ENCODE results near the gene RGR.

RGR gene, protein sequence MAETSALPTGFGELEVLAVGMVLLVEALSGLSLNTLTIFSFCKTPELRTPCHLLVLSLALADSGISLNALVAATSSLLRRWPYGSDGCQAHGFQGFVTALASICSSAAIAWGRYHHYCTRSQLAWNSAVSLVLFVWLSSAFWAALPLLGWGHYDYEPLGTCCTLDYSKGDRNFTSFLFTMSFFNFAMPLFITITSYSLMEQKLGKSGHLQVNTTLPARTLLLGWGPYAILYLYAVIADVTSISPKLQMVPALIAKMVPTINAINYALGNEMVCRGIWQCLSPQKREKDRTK

DNA sequence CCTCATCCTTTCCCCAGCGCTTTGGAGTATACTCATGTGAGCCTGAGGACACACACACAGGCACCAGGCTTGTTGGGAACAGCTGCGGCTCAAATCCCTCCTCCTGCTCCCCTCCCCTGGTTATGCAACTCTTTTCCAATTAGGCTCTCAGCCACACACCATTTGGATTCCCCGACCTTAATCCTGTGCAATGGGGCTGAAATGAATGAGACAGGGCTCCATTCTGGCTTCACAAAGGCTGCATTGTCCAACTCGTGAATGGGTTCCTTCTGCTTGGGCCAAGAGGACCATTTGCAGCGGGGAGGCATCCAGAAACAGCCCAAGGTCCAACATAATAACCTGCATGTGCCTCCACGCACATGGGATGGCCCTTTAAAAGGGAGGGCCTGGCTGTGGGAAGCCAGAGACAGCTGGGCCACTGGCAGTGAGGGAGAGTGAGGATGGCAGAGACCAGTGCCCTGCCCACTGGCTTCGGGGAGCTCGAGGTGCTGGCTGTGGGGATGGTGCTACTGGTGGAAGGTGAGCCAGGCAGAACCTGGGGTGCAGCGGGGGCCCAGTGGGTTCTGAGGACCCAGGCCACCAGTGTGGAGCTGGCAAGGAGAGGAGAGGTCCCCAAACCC is at the start of gene RGR:
Gene RGR (plus strand): TSS at position 403 of the 620 bp plus-strand sequence. CDS start 38 bp downstream, at position 441.
- FAIRE-seq (no peak), DNase-seq (ENCODE audit: insufficient read length, low spot score) (no peak)
- no peak for TF ChIP-seq POLR2A (IDR thresholded peaks at IDR 0.05; ENCODE audit: low read depth, low read length)

DNA sequence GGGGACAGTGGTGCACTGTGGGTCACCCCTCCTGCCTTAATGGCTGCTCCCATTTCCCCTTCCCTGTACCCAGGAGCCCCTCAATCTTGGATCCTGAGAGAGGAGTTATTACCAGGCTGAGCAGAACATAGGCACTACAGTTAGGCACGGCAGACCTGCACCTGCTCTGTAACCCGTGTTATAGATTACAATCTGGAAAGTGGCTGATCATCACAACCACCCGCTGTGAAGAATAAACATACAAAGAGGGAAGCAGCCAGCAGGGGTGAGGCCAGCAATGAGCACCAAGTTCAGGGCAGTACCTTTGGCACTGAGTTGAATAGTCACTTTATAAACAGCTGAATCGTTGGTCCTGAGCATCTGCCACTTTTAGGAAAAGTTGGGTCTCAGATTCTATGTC is 48.8 kb upstream of the RGR start:
- TF ChIP-seq POLR2A (IDR thresholded peaks at IDR 0.05; ENCODE audit: low read depth, low read length) = no peak
- FAIRE-seq (no peak), DNase-seq (ENCODE audit: insufficient read length, low spot score) (peak; percentile 68)

DNA sequence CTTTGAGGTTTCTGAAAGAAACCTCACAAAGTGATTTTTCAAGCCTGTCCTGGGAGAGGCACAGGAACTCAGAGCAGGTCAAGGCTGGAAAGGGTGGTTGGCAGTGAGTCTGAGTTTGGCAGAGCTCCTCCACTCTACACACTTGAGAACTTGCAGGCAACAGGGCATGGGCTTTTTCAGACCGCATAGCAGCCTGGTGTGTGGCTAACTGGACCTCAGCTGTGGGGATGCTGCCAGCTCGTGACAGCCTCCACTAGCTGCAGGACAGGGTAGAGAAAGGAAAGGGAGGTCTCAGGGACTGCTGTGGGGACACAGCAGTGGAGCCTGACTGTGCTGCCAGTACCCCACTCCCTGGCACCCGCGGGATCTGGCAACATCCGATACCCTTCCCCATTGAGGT is 47.9 kb upstream of the RGR start:
- FAIRE-seq = no peak
- DNase-seq (ENCODE audit: insufficient read length, low spot score) = no peak
- no peak for TF ChIP-seq POLR2A (IDR thresholded peaks at IDR 0.05; ENCODE audit: low read depth, low read length)

DNA sequence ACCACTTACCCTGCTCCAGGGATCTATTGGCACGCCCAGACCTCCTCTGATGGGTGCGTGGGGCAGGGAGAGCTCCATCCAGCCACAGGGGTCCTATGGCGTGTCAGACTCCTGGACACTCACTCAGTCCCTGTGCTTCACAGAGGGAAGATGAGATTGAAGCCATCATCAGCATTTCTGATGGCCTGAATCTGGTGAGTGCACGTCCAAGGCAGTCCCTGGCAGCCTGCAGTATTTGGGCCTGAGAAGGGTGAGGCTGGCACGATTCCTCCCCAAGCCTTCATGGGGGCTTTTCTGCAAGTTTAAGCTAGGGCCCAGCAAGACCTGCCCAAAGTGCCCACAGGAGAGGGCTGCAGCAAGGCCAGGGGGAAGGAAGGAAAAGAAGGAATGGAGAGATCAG is 47.2 kb upstream of the RGR start:
- FAIRE-seq = no peak
- no peak for TF ChIP-seq POLR2A (IDR thresholded peaks at IDR 0.05; ENCODE audit: low read depth, low read length)
- DNase-seq (ENCODE audit: insufficient read length, low spot score) = no peak

DNA sequence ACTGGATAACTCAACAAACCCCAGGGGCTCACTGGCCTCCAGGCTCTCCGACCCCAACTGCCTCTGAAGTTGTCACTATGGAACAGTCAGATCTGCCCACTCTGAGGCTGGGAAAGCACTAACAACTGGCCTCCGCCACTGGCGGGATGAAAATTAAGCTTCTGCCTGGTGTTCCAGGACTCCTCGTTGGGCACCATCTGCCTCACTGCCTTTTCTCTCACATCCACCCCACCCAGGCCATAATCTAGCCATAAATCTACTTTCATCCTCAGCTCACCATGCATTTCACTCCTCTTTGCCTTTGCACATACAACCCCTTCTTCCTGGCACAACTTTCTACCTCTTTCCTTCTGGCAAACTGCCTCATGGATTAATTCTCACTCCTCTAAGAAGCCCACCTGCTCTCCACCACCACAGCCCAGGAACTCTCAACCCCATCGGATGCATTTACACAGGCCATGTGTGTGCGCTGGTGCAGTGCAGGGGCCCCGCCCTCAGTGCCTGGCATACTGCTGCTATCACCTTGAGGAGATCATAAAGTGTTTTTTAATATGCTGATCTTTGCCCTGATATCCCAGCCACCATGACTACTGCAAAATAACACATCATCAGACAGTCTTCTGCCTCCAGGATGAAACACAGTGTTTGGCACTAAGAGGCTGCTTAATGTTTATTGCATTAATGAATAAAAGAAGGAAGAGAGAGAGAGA is 46.5 kb upstream of the RGR start:
- TF ChIP-seq POLR2A (IDR thresholded peaks at IDR 0.05; ENCODE audit: low read depth, low read length) = no peak
- FAIRE-seq (no peak), DNase-seq (ENCODE audit: insufficient read length, low spot score) (no peak)

DNA sequence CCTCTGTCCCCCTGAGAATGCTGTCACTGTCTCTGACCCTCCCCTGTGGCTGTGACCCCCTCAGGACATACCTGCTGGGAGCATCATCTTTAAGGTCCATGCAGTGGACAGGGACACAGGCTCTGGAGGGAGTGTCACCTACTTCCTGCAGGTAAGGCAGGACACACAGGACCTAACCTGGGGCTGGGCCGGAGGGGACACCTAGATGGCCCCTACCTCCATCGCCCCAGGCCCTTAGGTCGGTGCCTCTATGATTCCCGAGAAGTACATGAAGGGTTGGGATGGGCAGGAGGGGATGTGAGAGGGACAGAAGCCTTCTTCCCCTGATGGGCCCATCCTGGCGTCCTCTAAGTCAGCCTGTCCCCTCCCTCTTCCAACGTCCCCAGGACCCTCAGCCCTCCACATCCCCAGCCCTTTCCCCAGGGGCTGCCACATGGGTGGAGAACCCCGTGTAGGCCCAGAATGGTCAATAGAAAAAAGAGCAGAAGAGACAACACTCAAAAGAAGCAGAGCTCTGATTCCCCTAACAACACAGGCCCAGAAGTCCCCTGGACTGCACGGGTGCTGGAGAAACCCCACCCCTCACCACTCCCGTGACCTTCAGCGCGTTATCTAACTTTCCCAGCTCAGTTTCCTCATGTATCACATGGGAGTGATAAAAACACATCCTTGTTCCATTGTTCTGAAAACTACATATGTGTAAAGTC is 44.2 kb upstream of the RGR start:
- no peak for TF ChIP-seq POLR2A (IDR thresholded peaks at IDR 0.05; ENCODE audit: low read depth, low read length)
- FAIRE-seq (no peak), DNase-seq (ENCODE audit: insufficient read length, low spot score) (no peak)

DNA sequence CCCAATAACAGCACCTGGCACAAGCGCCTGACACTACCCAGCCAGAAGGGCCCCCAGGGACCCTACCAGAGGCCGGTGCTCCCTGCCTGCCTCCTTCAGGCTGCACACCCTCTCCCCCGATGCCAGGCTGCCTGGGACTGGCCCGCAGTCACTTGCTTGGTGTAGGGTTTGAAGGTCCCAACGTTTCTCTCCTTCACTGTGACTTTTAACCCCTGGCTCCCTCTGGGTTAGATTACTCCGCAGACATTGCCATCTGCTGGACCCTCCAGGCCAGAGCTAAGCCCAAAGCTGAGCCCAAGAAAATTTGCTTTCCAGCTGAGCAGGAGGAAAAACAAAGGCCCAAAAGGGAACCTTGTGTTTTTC is 43.6 kb upstream of the RGR start:
- FAIRE-seq (no peak), DNase-seq (ENCODE audit: insufficient read length, low spot score) (no peak)
- no peak for TF ChIP-seq POLR2A (IDR thresholded peaks at IDR 0.05; ENCODE audit: low read depth, low read length)

DNA sequence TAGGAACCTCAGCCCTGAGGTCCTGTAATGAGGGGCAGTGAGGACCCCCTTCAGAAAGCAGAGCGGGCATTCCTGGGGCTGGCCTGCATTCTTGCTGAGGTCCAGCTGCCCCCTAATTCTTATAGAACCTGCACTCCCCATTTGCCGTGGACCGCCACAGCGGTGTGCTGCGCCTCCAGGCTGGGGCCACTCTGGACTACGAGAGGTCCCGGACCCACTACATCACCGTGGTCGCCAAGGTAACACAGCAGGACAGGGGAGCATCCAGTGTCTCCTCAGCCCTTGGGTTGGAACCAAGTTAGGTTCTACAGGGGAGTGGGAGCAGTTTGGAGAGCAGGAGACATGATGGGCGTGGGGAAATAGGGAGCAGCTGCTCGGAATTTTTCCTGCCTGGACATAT is 43.2 kb upstream of the RGR start:
- TF ChIP-seq POLR2A (IDR thresholded peaks at IDR 0.05; ENCODE audit: low read depth, low read length) = no peak

DNA sequence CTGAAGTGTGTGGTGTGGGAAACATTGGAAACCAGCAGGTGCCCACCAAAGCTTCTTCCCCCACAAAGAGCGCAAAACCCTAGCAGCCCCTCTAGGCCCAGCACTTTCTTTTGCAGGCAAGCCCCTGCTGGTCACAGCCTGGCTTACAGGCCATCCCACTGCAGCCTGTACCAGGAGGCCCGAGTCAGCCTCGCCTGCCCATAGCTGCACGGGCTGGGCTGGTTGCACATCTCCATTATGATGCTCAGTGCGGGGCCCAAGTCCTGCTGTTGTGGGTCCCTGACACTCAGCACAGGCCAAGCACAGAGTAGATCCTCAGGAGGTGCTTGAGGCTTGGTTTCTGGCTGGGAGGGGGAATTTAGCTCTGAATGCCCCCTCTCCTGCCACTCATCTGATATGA is 42.5 kb upstream of the RGR start:
- TF ChIP-seq POLR2A (IDR thresholded peaks at IDR 0.05; ENCODE audit: low read depth, low read length) = no peak
- FAIRE-seq (no peak), DNase-seq (ENCODE audit: insufficient read length, low spot score) (no peak)

More for the DNA sequence above, 43.2 kb upstream of the RGR start:
- DNase-seq (ENCODE audit: insufficient read length, low spot score) (no peak), FAIRE-seq (no peak)

DNA sequence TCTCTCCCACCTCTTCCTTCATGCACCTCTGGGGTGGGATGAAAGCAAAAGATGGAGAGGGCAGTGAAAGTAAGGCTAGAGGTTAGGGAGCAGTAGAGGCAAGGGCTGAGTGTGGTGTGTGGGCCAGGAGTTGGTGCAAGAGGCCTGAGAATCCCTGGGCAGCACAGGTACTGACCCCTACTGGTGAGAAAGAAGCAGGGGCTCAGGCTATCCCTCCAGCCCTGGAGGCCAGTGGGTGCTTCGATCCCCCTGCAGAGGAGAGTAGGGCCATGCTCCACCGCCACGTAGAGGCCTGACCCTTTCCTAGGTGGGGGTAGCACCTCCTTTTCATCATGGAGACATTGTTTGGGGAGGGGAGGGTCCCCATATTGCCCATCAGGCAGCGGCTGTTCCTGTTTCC is 40.7 kb upstream of the RGR start:
- TF ChIP-seq POLR2A (IDR thresholded peaks at IDR 0.05; ENCODE audit: low read depth, low read length) = no peak
- no peak for FAIRE-seq
- DNase-seq (ENCODE audit: insufficient read length, low spot score) = peak; percentile 41

DNA sequence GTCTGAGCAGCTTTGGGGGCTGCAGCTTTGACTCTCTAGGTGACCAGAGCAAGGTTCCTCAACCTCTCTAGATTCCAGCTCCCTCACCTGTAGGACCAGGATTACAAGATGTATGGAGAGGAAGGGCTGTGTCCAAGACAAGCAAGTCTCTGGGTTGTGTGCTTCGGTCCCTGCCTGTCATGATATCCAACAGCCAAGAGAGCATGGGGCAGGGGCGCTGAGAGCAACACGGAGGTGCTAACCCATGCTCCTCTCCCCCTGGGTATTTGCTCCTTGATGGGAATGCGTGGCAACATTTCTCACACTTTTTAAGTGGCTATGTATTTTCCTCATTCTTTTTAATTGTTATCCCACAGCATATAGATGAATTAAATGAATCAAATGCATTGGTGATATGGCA is 40.2 kb upstream of the RGR start:
- no peak for FAIRE-seq
- no peak for DNase-seq (ENCODE audit: insufficient read length, low spot score)
- no peak for TF ChIP-seq POLR2A (IDR thresholded peaks at IDR 0.05; ENCODE audit: low read depth, low read length)

DNA sequence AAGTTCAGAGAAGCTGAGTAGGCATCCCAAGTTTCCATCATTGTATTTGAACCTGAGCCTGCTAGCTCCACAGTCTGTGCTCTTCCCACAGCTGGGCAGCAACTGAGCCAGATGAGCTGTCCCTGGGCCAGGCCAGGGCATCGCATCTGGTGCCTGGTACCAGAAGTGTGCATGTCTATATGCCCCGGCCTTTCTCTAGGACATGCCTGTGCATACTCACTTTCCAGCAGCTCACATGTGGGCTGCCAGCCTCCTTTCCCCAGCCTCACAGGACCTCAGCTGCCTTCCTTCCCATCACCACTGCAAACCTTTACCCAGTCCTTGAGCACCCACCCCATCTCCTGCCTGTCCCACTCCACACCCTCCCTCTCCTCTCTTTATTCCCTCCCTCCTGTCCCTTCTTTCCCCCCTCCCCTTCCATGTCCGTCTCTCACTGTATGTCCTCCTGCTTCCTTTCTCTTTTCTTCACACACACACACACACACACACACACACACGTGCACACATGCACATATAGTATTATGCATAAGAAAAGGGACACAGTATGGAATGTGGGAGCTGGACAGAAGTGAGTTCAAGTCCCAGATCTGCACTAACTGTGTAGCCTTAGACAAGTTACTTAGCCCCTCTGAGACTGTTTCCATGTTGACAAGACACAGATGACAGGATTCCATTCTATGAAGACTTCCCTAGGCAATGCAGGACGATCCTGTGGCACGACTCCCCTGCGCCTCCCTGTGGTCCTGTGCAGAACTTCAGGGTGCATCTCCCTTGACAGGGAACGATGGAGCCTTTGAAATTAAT is 39.6 kb upstream of the RGR start:
- FAIRE-seq (peak; percentile 23), DNase-seq (ENCODE audit: insufficient read length, low spot score) (peak; percentile 81)
- TF ChIP-seq POLR2A (IDR thresholded peaks at IDR 0.05; ENCODE audit: low read depth, low read length) = no peak

DNA sequence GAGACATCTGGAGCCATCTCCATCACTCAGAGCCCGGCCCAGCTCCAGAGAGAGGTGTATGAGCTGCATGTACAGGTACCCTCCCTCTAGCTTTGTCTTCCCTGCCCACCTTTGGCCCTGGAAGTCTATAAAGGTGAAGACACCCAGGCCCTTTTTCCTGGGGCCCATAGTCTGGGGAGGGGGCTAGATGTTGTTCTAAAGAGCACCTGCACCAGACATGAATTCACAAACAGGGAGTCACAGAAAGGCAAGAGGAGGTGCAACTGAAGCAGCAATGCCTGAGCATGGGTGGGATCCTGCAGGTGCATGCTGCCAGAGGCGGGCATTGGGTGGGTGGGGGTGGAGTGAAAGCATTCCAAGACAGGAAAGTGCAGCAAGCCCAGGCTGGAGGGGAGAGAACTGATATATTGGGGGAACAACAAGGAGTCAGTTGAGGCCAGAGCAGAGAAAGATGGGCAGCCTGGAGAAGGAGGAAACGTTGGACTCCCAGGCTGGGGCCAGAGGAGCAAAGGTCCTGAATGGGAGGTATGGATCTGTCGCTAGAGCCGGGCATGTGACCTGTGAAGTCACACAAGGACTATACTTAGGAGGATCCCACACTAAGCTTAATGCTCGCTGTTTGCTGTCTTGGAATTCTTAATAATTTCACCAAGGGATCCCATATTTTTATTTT is 38.9 kb upstream of the RGR start:
- no peak for TF ChIP-seq POLR2A (IDR thresholded peaks at IDR 0.05; ENCODE audit: low read depth, low read length)
- DNase-seq (ENCODE audit: insufficient read length, low spot score) = no peak
- FAIRE-seq = no peak

Measured in H54 (cell line).